HG02840 (cell line): ENCODE data around the gene CSRNP3.
"Not testable (repeated sequence)": the region's sequence is repeated elsewhere in the genome, so short reads cannot be mapped to it uniquely, and the experiment has no call there.

ENCODE experiments used
- ATAC-seq: cut with Tn5 transposase; IDR thresholded peaks from one replicate; pipeline ENCODE4 v1.9.1; 2021; ENCODE audit warnings: mild to moderate bottlenecking, moderate library complexity, moderate number of reproducible peaks; ENCODE audit not compliant: unreplicated experiment, low FRiP score

Gene CSRNP3

GRCh38 chr2:165582863-165583506, 113.5 kb downstream of the CSRNP3 start:
- no peak for ATAC-seq

DNA sequence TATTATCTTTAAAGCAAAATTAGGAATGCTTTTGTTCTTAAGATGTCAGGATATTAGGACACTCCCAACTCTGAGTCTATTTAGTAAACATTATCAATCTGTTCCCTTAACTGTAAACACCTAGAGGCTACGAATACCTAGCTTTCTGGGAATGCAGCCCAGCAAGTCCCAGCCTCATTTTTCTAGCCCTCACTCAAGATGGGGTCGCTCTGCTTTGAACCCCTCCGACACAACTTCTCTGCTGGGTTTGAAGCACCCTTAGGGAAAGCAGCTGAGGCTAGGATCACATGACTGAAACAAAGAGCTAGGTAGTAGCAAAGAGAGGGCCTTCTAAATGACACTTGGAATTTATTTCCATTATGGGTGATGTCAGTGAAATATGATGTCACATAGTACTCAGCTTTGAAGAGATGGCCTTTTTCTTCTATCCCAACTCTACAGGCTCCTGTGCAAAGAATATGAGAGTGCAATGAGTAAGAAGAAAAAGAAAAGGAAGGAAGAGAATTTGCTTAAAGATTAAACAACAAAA, 114.7 kb downstream of the CSRNP3 start:
- ATAC-seq: no peak

DNA sequence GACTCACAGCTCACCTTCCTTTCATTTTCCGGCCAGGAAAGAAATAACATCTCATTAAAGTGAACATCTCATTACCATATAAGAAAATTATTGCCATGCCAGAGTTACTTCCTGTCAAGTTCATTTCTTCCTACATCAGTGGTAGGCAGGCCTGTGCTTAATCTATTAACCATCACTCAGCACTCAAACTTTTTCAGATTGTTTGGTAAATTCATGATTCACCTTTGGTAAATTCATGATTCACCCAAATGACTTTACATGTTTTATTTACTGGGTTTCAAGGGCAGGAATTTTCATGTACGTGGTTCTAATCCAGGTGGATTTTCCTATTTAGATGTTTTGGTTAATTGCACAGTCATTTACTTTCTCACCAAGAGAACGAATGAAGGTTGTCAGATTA, 116.5 kb downstream of the CSRNP3 start:
- ATAC-seq: no peak

DNA sequence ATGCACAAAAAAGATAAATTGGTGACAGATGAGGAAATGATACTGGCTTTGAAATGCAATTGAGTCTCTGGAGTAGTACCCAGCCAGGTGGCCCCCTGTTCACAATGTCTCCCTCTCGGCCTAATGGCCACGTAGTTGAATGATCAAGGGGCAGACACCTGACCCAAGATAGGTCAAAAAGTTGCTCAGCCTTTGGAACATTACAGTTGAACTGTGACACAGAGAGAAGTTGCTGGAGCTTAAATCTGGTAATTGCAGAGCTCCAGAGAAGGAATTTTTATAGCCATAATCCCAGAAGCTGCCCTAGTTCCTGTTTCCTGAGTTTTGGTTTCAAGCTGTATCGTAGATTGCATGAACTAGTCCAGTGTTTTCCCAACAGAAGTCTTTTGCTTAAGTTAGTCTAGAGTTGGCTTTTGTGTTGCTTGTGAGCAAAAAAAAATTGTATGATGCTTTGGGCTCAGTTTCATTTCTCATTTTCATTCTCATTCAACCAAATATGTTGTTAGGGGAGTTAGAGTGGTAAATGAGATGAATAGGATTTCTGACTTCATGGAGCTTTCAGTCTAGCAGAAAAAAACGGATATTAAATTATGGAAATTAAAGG, 117.9 kb downstream of the CSRNP3 start:
- ATAC-seq: no peak

- ATAC-seq: not testable (repeated sequence)
Observed at GRCh38 chr2:165590999-165591398, 121.5 kb downstream of the CSRNP3 start.

- no peak for ATAC-seq
Observed at GRCh38 chr2:165593081-165593480, 123.6 kb downstream of the CSRNP3 start.

DNA sequence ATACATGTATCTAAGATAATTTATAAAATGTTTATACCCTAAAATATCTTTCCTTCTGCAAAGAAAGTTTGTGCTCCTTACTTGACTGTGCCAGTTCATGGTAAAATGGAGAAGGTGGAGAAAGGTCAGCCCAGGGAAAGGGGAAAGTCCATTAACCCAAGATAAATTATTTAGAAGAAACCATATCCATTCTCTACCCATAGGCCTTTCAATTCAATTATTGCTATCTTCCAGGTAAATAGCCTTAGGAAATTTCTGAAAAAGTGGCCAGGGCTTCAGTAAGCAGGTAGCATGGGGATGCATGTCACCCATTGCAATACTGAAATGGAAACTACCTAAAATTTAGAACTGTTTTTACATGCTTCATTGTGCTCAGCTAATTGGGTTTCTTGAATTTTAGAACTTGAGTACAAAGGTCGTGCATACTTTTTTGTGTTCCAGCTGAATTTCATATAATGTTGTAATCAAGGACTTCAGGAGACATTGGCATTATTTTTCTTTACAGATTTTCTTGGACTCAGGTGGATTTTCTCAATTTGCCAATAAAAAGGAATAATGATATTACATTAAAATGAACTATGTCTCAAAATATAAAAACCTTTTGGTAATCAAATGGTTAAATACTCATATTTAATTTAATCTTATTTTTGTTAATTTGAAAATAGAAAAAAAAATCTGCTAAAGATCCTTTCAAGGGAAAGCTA, 124.9 kb downstream of the CSRNP3 start:
- ATAC-seq: no peak

GRCh38 chr2:165594935-165595255, 125.4 kb downstream of the CSRNP3 start:
- peak; percentile 81 for ATAC-seq

DNA sequence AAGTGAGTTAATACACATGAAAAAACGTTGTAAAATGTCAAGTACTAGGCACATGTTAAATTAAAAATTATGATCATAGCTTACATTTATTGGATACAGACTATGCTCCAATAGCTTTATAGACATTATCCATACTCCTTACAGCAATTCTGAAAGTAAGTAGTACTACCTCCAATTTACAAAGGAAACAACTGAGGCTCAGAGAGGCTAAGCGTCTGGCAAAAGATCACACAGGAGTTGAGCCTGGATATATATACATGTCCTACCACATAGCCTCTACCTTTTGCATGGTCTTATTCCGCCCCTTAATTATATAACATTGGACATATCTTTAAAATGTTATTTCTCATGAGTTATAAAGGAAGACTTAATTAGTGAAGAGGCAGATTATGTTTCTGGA, 127.3 kb downstream of the CSRNP3 start:
- ATAC-seq: no peak

GRCh38 chr2:165601065-165601830, 131.8 kb downstream of the CSRNP3 start:
- no peak for ATAC-seq

DNA sequence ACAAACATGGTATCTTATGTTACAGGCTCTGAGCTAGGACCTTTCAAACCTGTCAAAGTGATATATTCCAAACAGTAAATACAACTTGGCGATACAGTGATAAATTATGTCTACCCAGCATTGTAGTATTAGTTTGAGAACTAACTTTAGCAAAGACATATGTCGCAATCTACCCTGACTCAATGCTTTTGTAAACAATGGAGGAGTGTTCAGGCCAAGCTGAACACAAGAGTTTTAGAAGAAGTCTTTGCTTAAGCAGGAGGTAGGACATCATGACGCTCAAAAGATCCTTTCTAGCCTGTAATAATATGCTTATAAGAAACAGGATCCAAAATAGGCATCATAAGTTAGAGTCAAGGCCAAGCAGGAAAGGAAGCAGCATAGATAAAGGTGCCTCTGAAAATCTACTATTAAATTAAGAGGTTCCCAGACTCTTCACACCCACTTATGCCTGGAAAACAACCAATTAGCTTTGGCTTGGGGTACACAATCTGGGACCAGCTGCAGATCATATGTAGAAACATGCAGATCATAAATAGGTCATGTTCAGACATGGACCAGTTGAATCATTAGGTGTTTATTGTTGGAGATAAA, 132.5 kb downstream of the CSRNP3 start:
- no peak for ATAC-seq

DNA sequence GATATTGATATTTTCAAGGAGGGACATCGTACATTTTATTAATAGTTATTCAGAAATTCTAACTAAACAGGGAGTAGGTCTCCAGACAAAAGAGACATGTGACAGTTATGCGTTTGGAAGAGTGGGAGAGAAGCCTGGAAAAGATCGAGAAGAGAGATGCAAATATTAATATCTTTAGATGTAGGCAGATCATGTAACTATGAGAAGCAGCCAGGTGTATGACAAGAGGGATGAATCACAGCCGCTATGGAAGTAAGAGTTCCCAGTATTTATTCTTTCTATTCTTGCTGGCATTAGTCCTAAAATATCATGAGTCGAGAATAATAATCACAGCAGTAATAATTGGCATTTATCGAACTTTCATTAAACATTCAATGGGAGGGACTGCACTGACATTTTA, 140.2 kb downstream of the CSRNP3 start:
- ATAC-seq: no peak

GRCh38 chr2:165610591-165611029, 141.1 kb downstream of the CSRNP3 start:
- no peak for ATAC-seq

DNA sequence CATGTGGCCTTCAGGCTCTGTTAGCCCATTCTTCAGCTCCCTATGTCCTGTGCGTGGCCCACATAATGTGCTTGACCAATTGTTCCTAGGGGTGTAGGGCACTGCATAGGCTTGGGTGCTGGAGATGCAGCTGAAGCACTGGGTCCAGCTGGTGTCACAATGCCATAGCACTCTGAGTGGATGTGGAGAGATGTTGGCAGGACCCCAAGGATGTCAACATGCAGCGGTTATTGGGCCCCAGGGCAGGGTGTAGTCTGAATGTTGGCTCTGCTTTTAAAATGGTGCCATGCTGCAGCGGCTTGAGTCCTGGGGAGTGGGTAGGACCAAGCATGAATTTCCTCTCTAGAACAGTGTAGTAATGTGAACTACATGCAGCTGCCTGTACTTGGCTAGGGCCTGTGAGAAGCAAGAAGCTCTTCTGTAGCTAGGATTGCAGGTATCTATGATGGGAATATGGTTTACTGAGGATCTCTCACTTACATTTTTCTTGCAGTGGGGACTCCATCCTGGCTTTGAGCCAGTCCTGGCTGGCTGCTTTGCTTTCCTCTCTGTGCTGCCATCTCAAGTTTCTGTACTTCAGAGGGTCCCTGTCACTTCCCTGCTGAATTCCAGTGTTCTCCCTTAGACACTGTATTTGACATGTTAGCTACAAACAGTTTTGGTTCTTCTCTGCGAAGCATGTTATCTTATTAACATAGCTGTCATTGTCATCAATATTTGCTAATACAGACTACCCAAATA, 148.4 kb downstream of the CSRNP3 start:
- ATAC-seq: no peak

DNA sequence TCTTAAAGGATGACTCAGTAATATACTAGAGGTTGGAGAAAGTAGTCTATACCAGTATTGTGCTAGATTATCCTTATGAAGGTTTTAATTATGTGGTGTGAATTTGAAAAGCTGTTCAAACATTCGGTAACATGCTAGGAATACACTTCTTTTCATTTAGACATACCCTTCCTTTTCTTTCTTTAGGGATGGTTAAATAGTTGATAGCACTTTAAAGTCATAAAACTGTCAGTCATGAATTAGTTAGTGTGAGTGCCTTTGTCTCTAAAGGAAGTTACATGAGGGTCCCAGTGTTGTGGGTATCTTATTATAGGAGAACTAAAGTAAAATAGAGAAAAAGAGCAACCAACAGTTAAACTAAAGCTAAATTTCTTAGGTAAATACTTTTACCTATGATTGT, 149.3 kb downstream of the CSRNP3 start:
- no peak for ATAC-seq

GRCh38 chr2:165621086-165621560, 151.6 kb downstream of the CSRNP3 start:
- no peak for ATAC-seq

DNA sequence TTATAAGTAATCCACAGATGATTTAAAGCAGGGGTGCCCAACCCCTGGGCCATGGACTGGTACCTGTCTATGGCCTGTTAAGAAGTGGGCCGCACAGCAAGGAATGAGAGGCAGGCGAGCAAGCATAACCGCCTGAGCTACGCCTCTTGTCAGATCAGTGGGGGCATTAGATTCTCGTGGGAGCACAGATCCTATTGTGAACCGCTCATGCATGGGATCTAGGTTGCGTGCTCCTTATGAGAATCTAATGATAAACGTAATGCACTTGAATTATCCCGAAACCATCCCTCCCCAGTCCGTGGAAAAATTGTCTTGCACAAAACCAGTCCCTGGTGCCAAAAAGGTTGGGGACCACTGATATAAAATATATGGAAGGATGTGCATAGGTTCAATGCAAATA, 153.7 kb downstream of the CSRNP3 start:
- ATAC-seq: no peak

DNA sequence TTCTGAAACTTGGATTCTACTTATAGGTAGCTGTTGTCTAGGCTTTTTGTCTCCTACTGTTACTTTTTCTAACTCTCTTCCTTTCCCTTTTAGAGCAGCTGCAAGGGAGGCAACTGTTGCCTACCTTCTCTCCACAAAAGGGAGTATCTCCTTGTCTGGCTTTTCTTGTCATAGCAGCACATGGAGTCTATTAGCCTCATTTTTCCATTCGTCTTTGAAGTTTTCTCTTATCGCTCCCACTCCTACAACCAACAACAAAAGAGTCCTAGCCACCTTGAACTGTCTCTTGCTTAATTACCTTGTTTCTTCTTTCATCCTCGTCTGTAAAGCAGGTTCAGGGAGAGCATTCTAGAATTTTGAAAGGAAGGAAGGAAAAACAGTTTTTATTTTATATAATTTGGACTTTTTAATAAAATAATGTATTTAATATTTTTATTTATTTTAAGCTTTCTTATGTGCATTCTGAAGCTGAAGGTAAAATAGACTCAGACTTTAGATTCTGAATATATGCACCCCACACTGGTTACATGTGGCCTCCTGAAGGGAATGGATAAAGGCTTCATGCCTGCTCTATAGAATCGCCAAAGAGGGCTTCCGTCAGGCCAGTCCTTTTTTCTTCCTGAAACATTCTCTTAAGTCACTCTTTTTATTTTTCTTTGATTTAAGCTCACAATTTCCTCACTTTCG, 154.4 kb downstream of the CSRNP3 start:
- no peak for ATAC-seq

GRCh38 chr2:165624470-165624800, 154.9 kb downstream of the CSRNP3 start:
- ATAC-seq: no peak
